WTC11 (cell line): ENCODE results near the gene NGB.

Source experiments
- AFF4 ChIP-seq: sonication (generic); formaldehyde crosslinking; IDR thresholded peaks from 2 replicates; pipeline ENCODE4 v1.8.1; 2023; ENCODE audit warnings: mild to moderate bottlenecking, missing genetic modification reagents, borderline replicate concordance
- CREM ChIP-seq: sonication (generic); formaldehyde crosslinking; IDR thresholded peaks from 2 replicates; pipeline ENCODE4 v1.8.1; 2022; ENCODE audit warnings: mild to moderate bottlenecking, missing genetic modification reagents, moderate library complexity
- ELF4 ChIP-seq: sonication (generic); formaldehyde crosslinking; IDR thresholded peaks from 2 replicates; pipeline ENCODE4 v1.8.1; 2022; ENCODE audit warnings: low read depth, mild to moderate bottlenecking, moderate library complexity, missing genetic modification reagents
- EMX1 ChIP-seq: fragments of 250-450 bp; sonication (Bioruptor Pico); IDR thresholded peaks from 2 replicates; pipeline ENCODE4 v1.8.0; 2021; ENCODE audit warnings: mild to moderate bottlenecking
- NFE2L1 ChIP-seq: sonication (generic); formaldehyde crosslinking; IDR thresholded peaks from 2 replicates; pipeline ENCODE4 v1.8.1; 2023; ENCODE audit warnings: missing genetic modification reagents
- TEAD4 ChIP-seq: sonication (generic); formaldehyde crosslinking; IDR thresholded peaks from 2 replicates; pipeline ENCODE4 v1.8.0; 2022; ENCODE audit warnings: mild to moderate bottlenecking, missing genetic modification reagents
- USF2 ChIP-seq: sonication (generic); formaldehyde crosslinking; IDR thresholded peaks from 2 replicates; pipeline ENCODE4 v1.8.1; 2023; ENCODE audit warnings: mild to moderate bottlenecking, missing genetic modification reagents, moderate library complexity
- ZNF416 ChIP-seq: fragments of 250-450 bp; sonication (Bioruptor Pico); IDR thresholded peaks from 2 replicates; pipeline ENCODE4 v1.9.0; 2021; ENCODE audit warnings: mild to moderate bottlenecking, inconsistent platforms
- ZNF512 ChIP-seq: sonication (generic); formaldehyde crosslinking; IDR thresholded peaks from 2 replicates; pipeline ENCODE4 v1.8.1; 2022; ENCODE audit warnings: missing genetic modification reagents, borderline replicate concordance
- TF ChIP-seq, protein P1 (sequence below): sonication (generic); formaldehyde crosslinking; IDR thresholded peaks from 2 replicates; pipeline ENCODE4 v1.8.1; 2023; ENCODE audit warnings: mild to moderate bottlenecking, missing genetic modification reagents
- TF ChIP-seq, protein P2 (sequence below): sonication (generic); formaldehyde crosslinking; IDR thresholded peaks from 2 replicates; pipeline ENCODE4 v1.8.0; 2022; ENCODE audit warnings: missing genetic modification reagents
- TF ChIP-seq, protein P3 (sequence below): fragments of 200-600 bp; IDR thresholded peaks from 2 replicates; pipeline ENCODE4 v1.8.0; 2022; ENCODE audit warnings: antibody characterized with exemption

- TF ChIP-seq, protein P1, sequence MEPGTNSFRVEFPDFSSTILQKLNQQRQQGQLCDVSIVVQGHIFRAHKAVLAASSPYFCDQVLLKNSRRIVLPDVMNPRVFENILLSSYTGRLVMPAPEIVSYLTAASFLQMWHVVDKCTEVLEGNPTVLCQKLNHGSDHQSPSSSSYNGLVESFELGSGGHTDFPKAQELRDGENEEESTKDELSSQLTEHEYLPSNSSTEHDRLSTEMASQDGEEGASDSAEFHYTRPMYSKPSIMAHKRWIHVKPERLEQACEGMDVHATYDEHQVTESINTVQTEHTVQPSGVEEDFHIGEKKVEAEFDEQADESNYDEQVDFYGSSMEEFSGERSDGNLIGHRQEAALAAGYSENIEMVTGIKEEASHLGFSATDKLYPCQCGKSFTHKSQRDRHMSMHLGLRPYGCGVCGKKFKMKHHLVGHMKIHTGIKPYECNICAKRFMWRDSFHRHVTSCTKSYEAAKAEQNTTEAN (CRISPR knock-in tag), result no peak
- TF ChIP-seq ZNF512 (CRISPR knock-in tag) (no peak), AFF4 (CRISPR knock-in tag) (no peak), NFE2L1 (no peak), ELF4 (no peak), TEAD4 (CRISPR knock-in tag) (no peak), CREM (CRISPR knock-in tag) (no peak), USF2 (CRISPR knock-in tag) (no peak), EMX1 (CRISPR knock-in tag) (no peak), ZNF416 (CRISPR knock-in tag) (no peak)
- TF ChIP-seq, protein P2, sequence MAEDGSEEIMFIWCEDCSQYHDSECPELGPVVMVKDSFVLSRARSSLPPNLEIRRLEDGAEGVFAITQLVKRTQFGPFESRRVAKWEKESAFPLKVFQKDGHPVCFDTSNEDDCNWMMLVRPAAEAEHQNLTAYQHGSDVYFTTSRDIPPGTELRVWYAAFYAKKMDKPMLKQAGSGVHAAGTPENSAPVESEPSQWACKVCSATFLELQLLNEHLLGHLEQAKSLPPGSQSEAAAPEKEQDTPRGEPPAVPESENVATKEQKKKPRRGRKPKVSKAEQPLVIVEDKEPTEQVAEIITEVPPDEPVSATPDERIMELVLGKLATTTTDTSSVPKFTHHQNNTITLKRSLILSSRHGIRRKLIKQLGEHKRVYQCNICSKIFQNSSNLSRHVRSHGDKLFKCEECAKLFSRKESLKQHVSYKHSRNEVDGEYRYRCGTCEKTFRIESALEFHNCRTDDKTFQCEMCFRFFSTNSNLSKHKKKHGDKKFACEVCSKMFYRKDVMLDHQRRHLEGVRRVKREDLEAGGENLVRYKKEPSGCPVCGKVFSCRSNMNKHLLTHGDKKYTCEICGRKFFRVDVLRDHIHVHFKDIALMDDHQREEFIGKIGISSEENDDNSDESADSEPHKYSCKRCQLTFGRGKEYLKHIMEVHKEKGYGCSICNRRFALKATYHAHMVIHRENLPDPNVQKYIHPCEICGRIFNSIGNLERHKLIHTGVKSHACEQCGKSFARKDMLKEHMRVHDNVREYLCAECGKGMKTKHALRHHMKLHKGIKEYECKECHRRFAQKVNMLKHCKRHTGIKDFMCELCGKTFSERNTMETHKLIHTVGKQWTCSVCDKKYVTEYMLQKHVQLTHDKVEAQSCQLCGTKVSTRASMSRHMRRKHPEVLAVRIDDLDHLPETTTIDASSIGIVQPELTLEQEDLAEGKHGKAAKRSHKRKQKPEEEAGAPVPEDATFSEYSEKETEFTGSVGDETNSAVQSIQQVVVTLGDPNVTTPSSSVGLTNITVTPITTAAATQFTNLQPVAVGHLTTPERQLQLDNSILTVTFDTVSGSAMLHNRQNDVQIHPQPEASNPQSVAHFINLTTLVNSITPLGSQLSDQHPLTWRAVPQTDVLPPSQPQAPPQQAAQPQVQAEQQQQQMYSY (CRISPR knock-in tag), result no peak
- TF ChIP-seq, protein P3, sequence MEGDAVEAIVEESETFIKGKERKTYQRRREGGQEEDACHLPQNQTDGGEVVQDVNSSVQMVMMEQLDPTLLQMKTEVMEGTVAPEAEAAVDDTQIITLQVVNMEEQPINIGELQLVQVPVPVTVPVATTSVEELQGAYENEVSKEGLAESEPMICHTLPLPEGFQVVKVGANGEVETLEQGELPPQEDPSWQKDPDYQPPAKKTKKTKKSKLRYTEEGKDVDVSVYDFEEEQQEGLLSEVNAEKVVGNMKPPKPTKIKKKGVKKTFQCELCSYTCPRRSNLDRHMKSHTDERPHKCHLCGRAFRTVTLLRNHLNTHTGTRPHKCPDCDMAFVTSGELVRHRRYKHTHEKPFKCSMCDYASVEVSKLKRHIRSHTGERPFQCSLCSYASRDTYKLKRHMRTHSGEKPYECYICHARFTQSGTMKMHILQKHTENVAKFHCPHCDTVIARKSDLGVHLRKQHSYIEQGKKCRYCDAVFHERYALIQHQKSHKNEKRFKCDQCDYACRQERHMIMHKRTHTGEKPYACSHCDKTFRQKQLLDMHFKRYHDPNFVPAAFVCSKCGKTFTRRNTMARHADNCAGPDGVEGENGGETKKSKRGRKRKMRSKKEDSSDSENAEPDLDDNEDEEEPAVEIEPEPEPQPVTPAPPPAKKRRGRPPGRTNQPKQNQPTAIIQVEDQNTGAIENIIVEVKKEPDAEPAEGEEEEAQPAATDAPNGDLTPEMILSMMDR, result no peak
Observed at GRCh38 chr14:77284466-77284865, 13.5 kb upstream of the NGB start.
